ENCODE results near the gene PSMC3. TPM values are rescaled to one million over a fixed set of nuclear protein-coding genes. Genes with fewer than 3 reads are reported as not detected.
A peak's percentile ranks its signal among the peaks of the same experiment; 100 is the strongest.
"Not testable (repeated sequence)": the region's sequence is repeated elsewhere in the genome, so short reads cannot be mapped to it uniquely, and the experiment has no call there.

Gene PSMC3
- total RNA-seq, 3 donors from 2014 or later: 98.5 to 168 (median 144) TPM

DNA sequence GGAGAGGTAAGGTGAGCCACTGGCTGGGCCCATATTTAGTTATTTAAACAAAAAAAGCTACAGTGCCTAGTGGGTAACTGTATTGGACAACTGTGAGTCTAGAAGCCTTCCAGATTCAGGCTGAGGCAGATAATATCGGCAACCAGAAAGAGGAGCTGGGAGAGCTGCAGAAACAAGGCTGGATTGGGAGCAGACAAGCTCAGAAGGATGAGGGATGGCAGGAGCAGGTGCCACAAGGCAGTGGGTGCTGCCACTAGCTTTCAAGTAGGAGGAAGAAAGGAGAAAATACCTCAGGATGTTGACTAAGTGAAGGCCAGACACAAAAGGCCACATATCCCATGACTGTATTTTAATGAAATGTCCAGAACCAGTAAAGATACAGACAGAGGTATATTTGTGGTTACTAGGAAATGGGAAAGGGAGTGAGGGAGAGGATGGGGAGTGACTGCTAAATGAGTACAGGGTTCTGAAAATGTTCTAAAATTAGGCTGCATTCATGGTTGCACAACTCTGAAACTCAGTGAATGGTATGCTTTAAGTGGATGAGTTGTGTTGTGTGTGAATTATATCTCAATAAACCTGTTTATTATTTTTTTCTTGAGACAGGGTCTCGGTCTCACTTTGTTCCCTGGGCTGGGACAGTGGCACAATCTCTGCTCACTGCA lies 34.5 kb upstream of the PSMC3 start:
- no peaks in the 10 kb centered on the region for H3K27me3 ChIP-seq
- H3K36me3 ChIP-seq: no peaks in the 10 kb centered on the region
- intact Hi-C loops (cut with DNase I; ENCODE audit: low total_unique reads): no loop called here
- no peak overlapping the region for H3K27ac ChIP-seq
- H3K4me3 ChIP-seq: no peak overlapping the region
- TF ChIP-seq, protein P1, sequence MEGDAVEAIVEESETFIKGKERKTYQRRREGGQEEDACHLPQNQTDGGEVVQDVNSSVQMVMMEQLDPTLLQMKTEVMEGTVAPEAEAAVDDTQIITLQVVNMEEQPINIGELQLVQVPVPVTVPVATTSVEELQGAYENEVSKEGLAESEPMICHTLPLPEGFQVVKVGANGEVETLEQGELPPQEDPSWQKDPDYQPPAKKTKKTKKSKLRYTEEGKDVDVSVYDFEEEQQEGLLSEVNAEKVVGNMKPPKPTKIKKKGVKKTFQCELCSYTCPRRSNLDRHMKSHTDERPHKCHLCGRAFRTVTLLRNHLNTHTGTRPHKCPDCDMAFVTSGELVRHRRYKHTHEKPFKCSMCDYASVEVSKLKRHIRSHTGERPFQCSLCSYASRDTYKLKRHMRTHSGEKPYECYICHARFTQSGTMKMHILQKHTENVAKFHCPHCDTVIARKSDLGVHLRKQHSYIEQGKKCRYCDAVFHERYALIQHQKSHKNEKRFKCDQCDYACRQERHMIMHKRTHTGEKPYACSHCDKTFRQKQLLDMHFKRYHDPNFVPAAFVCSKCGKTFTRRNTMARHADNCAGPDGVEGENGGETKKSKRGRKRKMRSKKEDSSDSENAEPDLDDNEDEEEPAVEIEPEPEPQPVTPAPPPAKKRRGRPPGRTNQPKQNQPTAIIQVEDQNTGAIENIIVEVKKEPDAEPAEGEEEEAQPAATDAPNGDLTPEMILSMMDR (IDR thresholded peaks at IDR 0.05): no peak
- no peaks in the 10 kb centered on the region for H3K9me3 ChIP-seq
- no peak for DNase-seq (ENCODE audit: low spot score in 2 of 2)
- H3K4me1 ChIP-seq: no peaks in the 10 kb centered on the region

DNA sequence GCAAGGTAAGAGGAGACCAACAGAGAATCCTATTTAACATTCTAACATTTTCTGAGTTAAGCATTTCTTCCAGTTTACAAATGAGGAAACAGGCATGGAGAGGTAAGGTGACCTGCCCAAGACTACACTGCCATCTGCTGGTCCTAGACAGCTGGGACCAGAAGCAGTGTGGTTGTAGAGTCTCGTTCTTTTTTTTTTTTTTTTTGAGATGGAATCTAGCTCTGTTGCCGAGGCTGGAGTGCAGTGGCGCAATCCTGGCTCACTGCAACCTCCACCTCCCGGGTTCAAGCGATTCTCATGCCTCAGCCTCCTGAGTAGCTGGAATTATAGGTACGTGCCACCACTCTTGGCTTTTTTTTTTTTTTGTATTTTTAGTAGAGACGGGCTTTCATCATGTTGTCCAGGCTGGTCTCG lies 28.0 kb upstream of the PSMC3 start:
- intact Hi-C loops (cut with DNase I; ENCODE audit: low total_unique reads); H3K27me3 ChIP-seq; H3K9me3 ChIP-seq; H3K4me1 ChIP-seq; H3K36me3 ChIP-seq; H3K4me3 ChIP-seq; H3K27ac ChIP-seq: not testable (repeated sequence)
- peak in 1 of 2 donors; percentile 72 for DNase-seq (ENCODE audit: low spot score in 2 of 2)
- TF ChIP-seq, protein P1 (IDR thresholded peaks at IDR 0.05): peak in 2 of 3 donors; percentile 68 to 79

DNA sequence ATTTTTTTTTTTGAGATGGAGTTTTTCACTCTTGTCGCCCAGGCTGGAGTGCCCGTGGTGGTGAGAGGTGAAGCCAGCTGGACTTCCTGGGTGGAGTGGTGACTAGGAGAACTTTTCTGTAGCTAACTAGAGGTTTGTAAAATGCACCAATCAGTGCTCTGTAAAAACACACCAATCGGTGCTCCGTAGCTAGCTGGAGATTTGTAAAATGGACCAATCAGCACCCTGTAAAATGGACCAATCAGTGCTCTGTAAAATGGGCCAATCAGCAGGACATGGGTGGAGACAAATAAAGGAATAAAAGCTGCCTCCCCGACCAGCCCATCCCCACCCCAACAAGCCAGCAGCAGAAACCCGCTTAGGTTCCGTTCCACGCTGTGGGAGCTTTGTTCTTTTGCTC lies 27.1 kb upstream of the PSMC3 start:
- intact Hi-C loops (cut with DNase I; ENCODE audit: low total_unique reads): no loop called here
- Histone ChIP-seq H3K36me3 (no peaks in the 10 kb centered on the region), H3K4me1 (no peaks in the 10 kb centered on the region), H3K27ac (no peak overlapping the region), H3K27me3 (no peaks in the 10 kb centered on the region), H3K4me3 (no peak overlapping the region), H3K9me3 (no peaks in the 10 kb centered on the region)
- TF ChIP-seq, protein P1 (IDR thresholded peaks at IDR 0.05): no peak
- no peak for TF ChIP-seq POLR2AphosphoS5 (IDR thresholded peaks at IDR 0.05)
- no peak for TF ChIP-seq POLR2A (IDR thresholded peaks at IDR 0.05)
- no peak for DNase-seq (ENCODE audit: low spot score in 2 of 2)

DNA sequence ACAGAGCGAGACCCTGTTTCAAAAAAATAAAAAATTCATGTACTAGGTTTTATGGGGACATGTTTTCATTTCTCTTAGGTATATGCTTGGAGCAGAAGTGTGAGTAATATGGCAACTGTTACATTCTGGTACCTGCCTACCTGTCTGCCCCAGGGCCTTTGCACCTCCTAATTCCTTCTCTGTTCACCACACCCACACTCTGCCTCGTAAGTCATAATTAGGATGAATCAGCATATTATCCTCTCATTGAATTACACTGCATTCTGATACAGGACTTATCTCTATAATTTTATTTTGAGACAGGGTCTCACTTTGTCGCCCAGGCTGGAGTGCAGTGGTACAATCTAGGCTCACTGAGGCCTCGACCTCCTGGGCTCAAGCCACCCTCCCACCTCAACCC lies 25.8 kb upstream of the PSMC3 start:
- no peak for DNase-seq (ENCODE audit: low spot score in 2 of 2)
- H3K27me3 ChIP-seq: no peaks in the 10 kb centered on the region
- no peaks in the 10 kb centered on the region for H3K9me3 ChIP-seq
- no peak overlapping the region for H3K27ac ChIP-seq
- no peak overlapping the region for H3K4me3 ChIP-seq
- TF ChIP-seq POLR2AphosphoS5 (IDR thresholded peaks at IDR 0.05) (no peak), POLR2A (IDR thresholded peaks at IDR 0.05) (no peak)
- TF ChIP-seq, protein P1 (IDR thresholded peaks at IDR 0.05): no peak
- no peaks in the 10 kb centered on the region for H3K4me1 ChIP-seq
- intact Hi-C loops (cut with DNase I; ENCODE audit: low total_unique reads): no loop called here
- no peaks in the 10 kb centered on the region for H3K36me3 ChIP-seq

DNA sequence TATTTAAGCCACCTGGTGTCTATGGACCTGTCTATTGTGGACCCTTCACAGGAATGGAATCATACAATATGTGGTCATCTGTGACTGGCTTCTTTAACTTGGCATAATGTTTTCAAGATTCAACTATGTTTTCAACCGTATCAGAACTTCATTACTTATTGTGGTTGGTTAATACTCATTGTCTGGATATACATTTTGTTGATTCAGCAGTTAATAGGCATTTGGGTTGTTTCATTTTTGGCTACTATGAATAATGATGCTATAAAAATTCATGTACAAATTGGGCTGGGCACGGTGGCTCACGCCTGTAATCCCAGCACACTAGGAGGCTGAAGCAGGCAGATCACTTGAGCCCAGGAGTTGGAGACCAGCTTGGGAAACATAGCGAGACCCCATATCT lies 25.2 kb upstream of the PSMC3 start:
- Histone ChIP-seq H3K27ac (no peak overlapping the region), H3K36me3 (no peaks in the 10 kb centered on the region), H3K9me3 (no peaks in the 10 kb centered on the region), H3K4me3 (no peak overlapping the region), H3K27me3 (no peaks in the 10 kb centered on the region), H3K4me1 (no peaks in the 10 kb centered on the region)
- intact Hi-C loops (cut with DNase I; ENCODE audit: low total_unique reads): no loop called here
- DNase-seq (ENCODE audit: low spot score in 2 of 2): no peak
- TF ChIP-seq POLR2AphosphoS5 (IDR thresholded peaks at IDR 0.05): no peak
- TF ChIP-seq, protein P1 (IDR thresholded peaks at IDR 0.05): no peak
- TF ChIP-seq POLR2A (IDR thresholded peaks at IDR 0.05): no peak

All from breast epithelium (tissue), 4 donors.